Endothelial cell of hepatic sinusoid (primary cell): ENCODE measurements around the gene MS4A2.
"Not testable (repeated sequence)": the region's sequence is repeated elsewhere in the genome, so short reads cannot be mapped to it uniquely, and the experiment has no call there.

Source experiments
- in situ Hi-C: cut with HindIII; loops from 2 replicates; pipeline ENCODE4 v1.10.0; 2017; ENCODE audit warnings: low sequenced_read_pairs

Gene MS4A2

GRCh38 chr11:60088364-60088763, at the start of gene MS4A2:
Gene MS4A2, plus strand, starts transcription at chr11:60088664. Its CDS starts 102 bp downstream, at chr11:60088766.
- in situ Hi-C loops: no loop called here

DNA sequence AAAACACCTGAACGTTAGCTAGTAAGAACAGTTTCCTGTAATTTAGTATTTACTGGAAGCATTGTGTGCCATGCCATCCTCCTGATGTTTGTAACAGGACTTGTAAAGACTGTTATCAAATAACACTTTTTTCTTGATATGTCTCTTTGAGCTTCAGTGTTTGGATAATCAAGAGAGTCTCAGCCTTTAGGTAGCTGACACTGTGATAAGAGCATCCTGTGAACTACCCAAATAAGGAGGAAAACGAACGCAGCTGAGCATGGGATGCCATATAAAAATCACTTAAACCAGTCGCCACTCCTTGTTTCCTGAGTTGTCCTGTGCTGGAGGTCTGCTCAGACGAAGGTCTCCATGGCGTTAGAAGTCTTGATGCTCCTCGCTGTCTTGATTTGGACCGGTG, 48.4 kb upstream of the MS4A2 start, which contains the start of gene OOSP2:
TSS of gene OOSP2 (plus strand) at position 301 of the 400 bp plus-strand sequence. CDS start at position 352, 51 bp downstream.
- in situ Hi-C loops: no loop called here

DNA sequence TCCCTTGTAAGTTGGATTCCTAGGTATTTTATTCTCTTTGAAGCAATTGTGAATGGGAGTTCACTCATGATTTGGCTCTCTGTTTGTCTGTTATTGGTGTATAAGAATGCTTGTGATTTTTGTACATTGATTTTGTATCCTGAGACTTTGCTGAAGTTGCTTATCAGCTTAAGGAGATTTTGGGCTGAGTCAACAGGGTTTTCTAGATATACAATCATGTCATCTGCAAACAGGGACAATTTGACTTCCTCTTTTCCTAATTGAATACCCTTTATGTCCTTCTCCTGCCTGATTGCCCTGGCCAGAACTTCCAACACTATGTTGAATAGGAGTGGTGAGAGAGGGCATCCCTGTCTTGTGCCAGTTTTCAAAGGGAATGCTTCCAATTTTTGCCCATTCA, 38.0 kb upstream of the MS4A2 start:
- in situ Hi-C loops: not testable (repeated sequence)

- in situ Hi-C loops: not testable (repeated sequence)
Observed at GRCh38 chr11:60050839-60051238, 37.6 kb upstream of the MS4A2 start.

GRCh38 chr11:60056349-60056969, 32.0 kb upstream of the MS4A2 start, which contains the start of gene MS4A3:
Gene MS4A3, plus strand, starts transcription at chr11:60056665. Its CDS starts 4,496 bp downstream, at chr11:60061161.
- in situ Hi-C loops: no loop called here

DNA sequence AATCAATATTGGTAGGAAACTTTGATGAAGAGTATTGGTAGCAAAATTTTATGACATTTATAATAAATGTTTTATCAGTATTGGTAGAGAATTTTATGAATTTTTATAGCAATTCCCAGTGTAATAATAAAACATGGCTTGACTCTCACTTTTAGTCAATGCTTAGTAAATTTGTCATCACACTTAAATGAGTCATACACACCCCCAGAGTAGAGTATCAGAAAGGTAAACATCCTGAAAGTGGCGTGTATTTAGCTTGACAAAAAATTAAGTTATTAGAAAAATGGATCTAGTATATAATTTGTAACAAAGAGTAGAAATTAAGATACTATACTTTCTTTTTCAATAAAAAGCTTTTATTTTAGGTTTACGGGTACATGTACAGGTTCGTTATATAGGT, 29.4 kb upstream of the MS4A2 start:
- in situ Hi-C loops: no loop called here

GRCh38 chr11:60059521-60060240, 28.8 kb upstream of the MS4A2 start:
- in situ Hi-C loops: no loop called here

DNA sequence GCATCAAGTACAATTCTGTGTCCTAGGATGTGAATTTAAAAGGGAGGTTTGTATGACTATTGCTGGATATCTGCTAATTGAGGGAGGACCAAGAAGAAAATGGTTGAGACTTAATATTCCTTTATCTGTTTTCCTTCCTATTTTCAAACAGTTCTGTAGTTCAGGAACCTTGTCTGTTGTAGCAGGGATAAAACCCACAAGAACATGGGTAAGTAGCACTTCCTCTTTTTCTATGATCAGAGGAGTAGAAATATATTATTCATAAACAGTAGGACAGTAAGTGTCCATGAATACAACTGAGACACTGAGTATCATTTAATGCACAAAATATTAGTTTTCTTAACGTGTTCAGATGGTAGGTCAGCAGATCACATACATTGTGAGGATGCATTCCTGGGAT, 24.4 kb upstream of the MS4A2 start:
- in situ Hi-C loops: no loop called here

DNA sequence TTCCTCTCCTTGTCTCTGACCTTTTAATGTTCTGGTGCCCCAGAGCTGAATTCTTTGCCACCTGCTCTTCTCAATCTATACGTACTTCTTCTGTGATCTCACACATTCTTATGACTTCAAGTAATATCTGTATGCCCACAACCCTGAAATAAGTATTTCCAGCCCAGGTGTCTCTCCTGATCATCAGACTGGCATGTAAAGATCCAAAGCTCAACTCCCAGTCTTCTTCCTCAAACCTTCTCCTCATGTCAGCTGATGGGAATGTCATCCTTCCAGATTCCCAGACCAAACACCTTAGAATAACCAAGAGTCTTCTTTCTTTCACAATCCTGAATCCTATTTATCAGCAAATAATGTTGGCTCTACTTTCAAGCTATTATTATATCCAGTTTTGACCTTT, 22.7 kb upstream of the MS4A2 start:
- in situ Hi-C loops: no loop called here

DNA sequence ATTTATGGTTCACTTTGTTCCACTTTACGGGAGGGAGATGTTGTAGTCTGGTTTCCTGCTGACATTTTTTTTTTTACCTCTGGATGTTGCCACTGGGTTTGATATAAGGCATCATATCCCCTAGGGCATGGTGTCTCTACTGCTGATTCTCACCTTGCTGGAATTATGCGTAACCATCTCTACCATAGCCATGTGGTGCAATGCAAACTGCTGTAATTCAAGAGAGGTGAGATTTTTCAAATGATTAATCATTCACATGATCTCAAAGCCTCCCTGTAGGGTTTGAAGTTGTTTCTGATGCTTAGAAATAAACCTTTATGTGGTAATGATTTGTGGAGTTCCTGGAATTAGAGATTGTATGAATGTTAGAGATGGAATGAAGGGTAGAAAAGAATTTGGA, 19.0 kb upstream of the MS4A2 start:
- in situ Hi-C loops: no loop called here

GRCh38 chr11:60071644-60072043, 16.8 kb upstream of the MS4A2 start:
- in situ Hi-C loops: not testable (repeated sequence)

DNA sequence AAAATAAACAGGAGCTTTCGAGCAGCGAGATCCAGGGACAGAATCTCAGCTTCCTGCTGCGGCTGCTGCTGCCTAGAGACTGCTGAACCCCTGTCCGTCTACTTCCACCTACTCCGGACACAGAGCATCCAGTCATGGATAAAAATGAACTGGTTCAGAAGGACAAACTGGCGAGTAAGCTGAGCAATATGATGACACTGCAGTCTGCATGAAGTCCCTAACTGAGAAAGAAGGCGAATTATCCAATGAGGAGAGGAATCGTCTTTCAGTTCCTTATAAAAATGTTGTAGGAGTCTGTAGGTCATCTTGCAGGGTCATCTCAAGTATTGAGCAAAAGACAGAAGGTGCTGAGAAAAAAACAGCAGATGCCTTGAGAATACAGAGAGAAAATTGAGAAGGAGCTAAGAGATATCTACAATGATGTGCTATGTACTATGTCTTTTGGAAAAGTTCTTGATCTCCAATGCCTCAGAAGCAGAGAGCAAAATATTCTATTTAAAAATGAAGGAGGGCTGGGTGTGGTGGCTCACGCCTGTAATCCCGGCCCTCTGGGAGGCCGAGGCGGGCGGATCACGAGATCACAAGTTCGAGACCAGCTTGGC, 11.1 kb upstream of the MS4A2 start:
- in situ Hi-C loops: no loop called here

GRCh38 chr11:60077981-60078380, 10.5 kb upstream of the MS4A2 start:
- in situ Hi-C loops: no loop called here

DNA sequence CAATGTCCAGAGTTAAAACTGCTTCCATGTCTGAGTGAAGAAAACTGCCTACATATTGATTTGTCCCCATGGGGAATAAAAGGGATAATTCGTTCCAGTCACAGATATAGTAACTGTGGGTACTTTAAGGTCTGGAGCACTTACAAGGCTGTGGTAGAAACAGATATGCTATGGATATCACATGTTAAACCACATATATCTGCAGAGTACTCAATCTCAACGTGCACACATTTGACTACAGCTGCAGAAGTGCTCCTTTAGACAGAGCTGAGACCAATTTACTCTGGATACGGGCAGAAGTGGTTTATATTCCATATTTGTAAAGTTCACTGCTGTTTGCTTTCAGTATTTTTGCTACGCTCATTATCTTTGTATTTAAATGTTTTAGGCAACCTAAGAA, 9.7 kb upstream of the MS4A2 start:
- in situ Hi-C loops: no loop called here

DNA sequence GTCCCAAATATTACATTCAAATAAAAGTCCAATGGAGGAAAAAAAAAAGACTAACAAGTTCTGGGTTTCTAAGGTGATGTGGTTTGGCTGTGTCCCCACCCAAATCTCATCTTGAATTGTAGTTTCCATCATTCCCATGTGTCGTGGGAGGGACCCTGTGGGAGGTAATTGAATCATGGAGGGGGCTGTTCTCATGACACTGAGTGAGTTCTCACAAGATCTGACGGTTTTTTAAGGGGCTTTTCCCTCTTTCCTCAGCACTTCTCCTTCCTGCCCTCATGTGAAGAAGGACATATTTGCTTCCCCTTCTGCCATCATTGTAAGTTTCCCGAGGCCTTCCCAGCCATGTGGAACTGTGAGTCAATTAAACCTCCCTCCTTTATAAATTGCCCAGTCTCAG, 7.9 kb upstream of the MS4A2 start:
- in situ Hi-C loops: no loop called here

- in situ Hi-C loops: no loop called here
Observed at GRCh38 chr11:60084631-60085273, 3.7 kb upstream of the MS4A2 start.

DNA sequence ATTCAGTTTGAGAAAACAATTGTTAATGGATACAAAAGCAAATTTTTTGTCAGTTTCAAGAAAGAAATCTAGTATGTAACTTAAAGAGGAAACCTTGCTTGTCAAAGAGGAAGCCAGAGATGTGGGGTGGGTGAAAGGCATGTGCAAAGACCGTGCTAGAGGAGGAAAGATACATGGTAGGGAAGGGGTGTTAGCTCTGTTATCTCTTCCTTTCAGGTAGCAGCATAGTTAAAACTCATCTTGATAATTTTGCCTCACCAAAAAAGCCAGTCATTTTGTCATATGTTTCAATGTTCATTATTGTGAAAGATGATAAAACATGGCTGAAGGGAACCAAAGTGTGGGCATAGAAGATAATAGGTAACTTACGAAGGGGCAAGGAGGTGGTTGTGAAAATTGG, 2.6 kb upstream of the MS4A2 start:
- in situ Hi-C loops: no loop called here

DNA sequence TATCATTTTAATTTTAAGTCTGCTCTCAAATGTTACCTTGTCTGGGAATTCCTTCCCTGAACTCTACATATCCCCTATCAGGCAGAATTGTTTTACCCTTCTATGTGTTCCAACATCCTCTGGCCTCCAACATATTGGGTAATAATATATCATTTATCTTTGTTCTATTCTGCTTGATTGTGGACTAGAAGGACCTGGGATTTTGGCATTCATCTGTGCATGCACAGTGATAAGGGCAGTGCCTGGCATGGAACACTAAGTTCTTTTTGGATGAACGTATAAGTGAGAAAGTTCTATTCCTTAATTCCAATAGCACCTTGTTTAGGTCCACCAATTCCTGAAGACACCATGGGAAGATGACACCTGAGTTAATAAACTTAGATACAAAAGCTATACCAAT, 1.2 kb upstream of the MS4A2 start:
- in situ Hi-C loops: no loop called here

GRCh38 chr11:60095477-60096120, 7.1 kb downstream of the MS4A2 start:
- in situ Hi-C loops: no loop called here

DNA sequence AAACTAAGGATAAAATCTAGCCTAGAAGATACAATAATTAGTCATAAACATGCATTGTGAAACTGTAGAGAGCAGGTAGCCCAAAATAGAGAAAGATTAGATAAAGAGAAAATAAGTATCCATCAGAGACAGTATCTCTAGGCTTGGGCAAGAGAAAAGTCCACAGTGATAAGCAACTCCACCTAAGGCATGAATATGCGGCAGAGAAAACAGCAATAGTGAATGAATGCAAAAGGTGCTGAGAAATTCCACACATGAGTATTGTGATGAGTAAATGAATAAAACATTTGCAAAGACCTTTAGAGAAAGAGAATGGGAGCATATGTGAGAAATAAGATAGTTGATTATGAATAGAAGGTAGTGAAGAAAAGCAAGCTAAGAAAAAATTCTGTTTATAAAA, 8.7 kb downstream of the MS4A2 start:
- in situ Hi-C loops: no loop called here

GRCh38 chr11:60098508-60098907, 10.0 kb downstream of the MS4A2 start:
- in situ Hi-C loops: no loop called here
